Stimulated activated CD8-positive, alpha-beta memory T cell treated with anti-CD3 and anti-CD28 coated beads, Interleukin-2, amount 100 ng/mL, for 1 hour (primary cell): ENCODE data around the gene ABCC9.

Experiments
- DNase-seq, 2 donors: peaks; one replicate each; pipeline ENCODE4 v3.0.0-alpha.2; 2020; ENCODE audit warnings: low read depth in 2 of 2

The ABCC9 gene

GRCh38 chr12:21775133-21775820 is 165.9 kb downstream of the ABCC9 start:
- DNase-seq = no peak

DNA sequence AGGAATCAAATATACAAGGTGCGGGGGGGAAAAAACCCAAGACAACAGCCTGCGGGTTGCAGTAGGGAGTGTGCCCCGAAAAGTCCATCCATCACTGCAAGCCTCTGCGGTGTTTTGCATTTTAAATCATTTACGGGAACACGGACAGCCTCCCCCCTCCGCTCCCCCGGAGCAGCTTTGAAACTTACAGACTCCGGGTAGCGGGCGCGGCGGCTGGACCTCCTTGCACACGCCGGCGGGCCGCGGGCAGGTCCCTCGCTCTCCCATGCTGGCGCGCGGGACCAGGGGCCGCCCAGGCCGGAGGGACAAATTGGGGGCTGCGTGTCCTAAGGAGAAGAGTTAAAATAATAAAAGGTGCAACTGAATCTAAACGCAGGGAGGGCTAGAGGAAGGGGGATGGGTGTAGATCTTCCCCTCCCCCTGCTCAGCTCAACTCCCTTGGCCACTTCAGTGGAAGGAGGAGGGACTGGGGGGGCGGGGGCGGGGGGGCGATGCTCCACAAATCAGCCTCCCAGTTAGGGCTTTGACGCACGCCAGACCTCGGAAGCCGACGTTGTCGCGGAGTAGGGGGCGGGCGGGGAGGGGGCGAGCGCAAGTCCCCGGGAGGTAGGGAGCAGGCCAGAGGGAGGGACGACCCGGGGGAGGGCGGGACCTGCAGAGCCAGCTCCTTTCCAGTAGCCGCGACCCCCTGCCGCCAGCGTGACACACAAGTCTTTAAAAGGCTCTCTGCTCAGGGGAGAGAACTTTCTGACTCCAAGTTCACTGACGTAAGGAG is 166.7 kb downstream of the ABCC9 start, which contains the start of gene KCNJ8:
Gene KCNJ8 (minus strand): TSS at position 349 of the 775 bp plus-strand sequence. CDS start 1,090 bp downstream, outside the sequence.
- DNase-seq = no peak

GRCh38 chr12:21773806-21774205 is 167.4 kb downstream of the ABCC9 start:
- no peak for DNase-seq

GRCh38 chr12:21773263-21773741 is 167.9 kb downstream of the ABCC9 start:
- DNase-seq = no peak

GRCh38 chr12:21771311-21771710 is 169.9 kb downstream of the ABCC9 start:
- DNase-seq = no peak

DNA sequence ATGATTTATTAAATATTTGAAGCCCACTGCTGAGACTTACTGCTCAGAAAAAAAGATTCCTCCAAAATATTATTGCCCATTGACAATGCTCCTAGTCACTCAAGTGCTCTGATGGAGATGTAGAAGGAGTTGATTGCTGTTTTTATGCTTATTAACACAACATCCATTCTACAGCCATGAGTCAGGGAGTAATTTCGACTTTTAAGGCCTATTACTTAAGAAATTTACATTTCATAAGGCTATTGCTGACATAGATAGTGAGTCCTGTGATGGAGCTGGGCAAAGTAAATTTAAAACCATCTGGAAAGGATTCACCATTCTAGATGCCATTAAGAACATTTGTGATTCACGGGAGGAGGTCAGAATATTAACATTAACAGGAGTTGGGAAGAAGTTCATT is 171.9 kb downstream of the ABCC9 start:
- DNase-seq = no peak

DNA sequence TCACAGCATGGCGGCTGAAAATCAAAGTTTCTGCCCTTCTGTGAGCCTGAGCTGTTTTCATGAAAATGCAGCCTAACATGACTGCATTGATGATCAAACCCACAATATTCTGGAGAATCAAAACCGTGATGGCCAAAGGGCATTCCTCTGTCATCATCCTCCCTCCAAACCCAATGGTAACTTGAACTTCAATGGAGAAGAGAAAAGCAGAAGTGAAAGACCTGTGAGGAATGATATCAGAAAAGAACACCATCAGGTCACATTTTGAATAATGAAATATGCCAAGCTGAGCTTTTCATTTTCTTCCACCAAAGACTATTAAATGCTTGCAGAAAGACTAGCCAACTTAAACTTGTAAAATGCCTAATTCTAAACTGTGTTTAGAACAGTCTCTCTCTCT is 174.8 kb downstream of the ABCC9 start:
- DNase-seq = no peak

DNA sequence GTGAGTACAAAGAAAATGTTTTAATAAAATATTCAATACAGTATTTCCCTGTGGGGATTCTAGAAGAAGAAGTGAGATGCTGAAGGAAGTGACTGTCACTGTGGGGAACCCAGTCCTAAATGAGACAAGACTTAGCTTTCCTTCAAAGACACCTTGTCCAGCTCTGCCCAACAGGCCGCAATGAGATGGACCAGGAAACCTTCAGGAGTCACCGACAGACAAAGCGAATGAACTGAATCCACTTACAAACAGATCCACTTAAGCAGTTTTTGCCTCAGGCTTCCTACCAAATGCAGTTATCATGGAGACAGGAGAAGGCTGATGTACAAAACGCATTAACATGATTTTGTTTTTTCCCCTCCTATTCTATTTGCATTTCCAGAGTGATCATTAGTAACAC is 176.3 kb downstream of the ABCC9 start:
- DNase-seq = no peak

- DNase-seq = no peak
Observed at GRCh38 chr12:21764065-21764464, 177.2 kb downstream of the ABCC9 start.

DNA sequence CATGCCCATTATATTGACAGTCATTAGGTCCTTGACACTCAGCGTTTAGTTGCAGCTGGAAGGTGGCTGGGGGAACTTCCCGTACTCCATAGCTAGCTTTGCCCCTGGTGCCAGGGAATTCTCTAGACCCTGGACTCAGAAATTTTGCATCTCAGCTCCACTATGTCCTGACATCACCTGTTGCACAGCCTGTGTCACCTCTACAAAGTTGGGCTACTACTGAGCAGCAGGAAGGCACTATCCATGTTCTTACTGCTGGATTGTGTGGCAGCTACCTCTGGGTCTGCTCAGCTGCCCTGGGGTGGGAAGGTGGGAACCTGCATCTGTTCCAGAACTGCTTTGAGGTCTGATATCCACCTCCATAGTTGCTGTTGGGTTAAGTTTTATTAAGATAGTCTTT is 177.7 kb downstream of the ABCC9 start:
- no peak for DNase-seq

GRCh38 chr12:21759737-21760136 is 181.5 kb downstream of the ABCC9 start:
- DNase-seq = no peak

DNA sequence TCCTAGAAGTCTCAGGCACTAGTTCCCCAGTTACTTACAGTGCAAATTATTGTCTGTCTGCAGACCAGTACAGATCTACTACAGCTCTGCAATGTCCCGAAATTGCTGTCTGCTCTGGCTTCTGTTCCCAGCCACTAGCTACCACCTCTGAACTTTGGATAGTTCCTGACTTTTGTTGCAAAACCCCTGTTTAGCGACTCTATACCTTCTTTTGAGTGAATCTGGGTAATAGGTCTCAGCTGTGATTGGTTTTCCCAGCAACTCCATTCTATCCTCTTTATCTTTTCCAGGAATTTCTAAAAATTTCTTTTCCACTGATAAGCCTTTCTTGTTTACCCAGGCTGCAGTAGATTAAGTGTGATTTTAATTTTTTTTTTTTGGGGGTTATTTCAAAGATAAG is 183.5 kb downstream of the ABCC9 start:
- no peak for DNase-seq

DNA sequence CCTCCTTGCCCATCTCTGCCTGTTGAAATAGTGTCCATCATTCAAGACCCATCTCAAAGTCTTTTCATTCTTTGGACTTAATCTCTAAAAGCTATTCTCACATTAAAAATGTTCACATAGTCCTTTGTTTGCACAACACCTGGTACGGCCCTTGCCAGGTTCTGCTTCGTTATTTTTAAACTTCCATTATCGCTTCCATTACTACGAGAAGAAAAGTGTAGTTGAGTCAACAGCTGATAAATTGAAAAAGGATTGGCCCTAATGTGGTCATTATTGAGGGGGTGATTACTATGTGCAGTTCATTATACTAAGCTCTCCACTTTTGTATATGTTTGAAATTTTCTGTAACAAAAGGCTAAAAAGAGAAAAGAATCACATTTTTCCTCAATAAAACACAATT is 184.5 kb downstream of the ABCC9 start:
- no peak for DNase-seq

DNA sequence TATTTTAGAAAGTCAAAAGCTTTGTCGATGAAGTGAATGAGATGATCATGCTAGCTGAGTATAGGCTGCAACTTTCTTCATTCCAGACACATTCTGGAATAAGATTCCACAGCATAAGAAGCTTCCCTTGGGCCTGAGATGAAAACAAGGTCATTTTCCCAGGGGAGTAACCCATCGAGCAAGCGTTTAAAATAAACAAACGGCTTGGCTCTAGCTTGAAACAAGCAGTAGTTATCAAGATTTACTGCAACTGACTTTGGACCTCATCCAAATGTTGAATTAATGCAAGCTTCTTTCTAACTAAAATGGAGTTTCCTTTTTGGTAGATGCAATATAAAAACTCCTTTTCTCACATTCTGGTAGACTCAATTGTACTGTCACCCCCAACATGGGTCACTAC is 189.7 kb downstream of the ABCC9 start:
- DNase-seq = no peak
